ENCODE data around the gene GNG8. TPM values are rescaled to one million over a fixed set of nuclear protein-coding genes. Genes with fewer than 3 reads are reported as not detected.

GNG8 gene
- total RNA-seq, 2 experiments from 2014 or later, result not detected

DNA sequence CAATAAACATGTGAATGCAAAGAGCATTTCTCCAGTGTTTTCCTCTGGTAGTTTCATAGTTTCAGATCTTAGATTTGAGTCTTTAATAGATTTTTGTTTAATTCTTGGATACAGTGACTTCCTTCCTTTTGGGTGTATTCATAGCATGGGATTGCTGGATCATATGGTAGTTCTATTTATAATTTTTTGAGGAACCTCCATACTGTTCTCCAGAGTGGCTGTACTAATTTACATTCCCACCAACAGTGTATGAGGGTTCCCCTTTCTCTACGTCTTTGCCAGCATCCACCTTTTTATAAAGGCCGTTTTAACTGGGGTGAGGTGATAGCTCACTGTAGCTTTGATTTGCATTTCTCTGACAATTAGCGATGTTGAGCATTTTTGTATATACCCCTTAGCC is 44.1 kb downstream of the GNG8 start:
- no peaks in the 10 kb centered on the region for H3K36me3 Mint-ChIP-seq (ENCODE audit: low read depth)
- DNase-seq (no peak), ATAC-seq (ENCODE audit: poor library complexity) (no peak)
- intact Hi-C loops (cut with DNase I, micrococcal nuclease), result no loop called here
- H3K4me1 ChIP-seq (ENCODE audit: insufficient read depth, low read length), result no peaks in the 10 kb centered on the region
- POLR2A ChIA-PET, result no interaction called here
- TF ChIP-seq, protein P1, sequence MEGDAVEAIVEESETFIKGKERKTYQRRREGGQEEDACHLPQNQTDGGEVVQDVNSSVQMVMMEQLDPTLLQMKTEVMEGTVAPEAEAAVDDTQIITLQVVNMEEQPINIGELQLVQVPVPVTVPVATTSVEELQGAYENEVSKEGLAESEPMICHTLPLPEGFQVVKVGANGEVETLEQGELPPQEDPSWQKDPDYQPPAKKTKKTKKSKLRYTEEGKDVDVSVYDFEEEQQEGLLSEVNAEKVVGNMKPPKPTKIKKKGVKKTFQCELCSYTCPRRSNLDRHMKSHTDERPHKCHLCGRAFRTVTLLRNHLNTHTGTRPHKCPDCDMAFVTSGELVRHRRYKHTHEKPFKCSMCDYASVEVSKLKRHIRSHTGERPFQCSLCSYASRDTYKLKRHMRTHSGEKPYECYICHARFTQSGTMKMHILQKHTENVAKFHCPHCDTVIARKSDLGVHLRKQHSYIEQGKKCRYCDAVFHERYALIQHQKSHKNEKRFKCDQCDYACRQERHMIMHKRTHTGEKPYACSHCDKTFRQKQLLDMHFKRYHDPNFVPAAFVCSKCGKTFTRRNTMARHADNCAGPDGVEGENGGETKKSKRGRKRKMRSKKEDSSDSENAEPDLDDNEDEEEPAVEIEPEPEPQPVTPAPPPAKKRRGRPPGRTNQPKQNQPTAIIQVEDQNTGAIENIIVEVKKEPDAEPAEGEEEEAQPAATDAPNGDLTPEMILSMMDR (IDR thresholded peaks at IDR 0.05), result no peak
- no peaks in the 10 kb centered on the region for H3K9me3 ChIP-seq (ENCODE audit: control insufficient read depth in 1 of 2, insufficient read depth in 1 of 2, low read length in 2 of 2)
- no peaks in the 10 kb centered on the region for H3K27me3 ChIP-seq (ENCODE audit: control insufficient read depth in 1 of 2, insufficient read depth in 2 of 2, low read length in 2 of 2)
- no peak overlapping the region for H3K27ac Mint-ChIP-seq
- no peak overlapping the region for H3K4me3 ChIP-seq (ENCODE audit: low read length)
- H3K36me3 ChIP-seq (ENCODE audit: insufficient read depth, low read length), result no peaks in the 10 kb centered on the region
- H3K4me3 Mint-ChIP-seq, result no peak overlapping the region
- no peaks in the 10 kb centered on the region for H3K9me3 Mint-ChIP-seq
- H3K27ac ChIP-seq (ENCODE audit: low read depth in 1 of 2, low read length in 2 of 2), result no peak overlapping the region
- no peaks in the 10 kb centered on the region for H3K27me3 Mint-ChIP-seq
- CTCF ChIA-PET, result no interaction called here
- H3K4me1 Mint-ChIP-seq (ENCODE audit: low read depth), result no peaks in the 10 kb centered on the region

DNA sequence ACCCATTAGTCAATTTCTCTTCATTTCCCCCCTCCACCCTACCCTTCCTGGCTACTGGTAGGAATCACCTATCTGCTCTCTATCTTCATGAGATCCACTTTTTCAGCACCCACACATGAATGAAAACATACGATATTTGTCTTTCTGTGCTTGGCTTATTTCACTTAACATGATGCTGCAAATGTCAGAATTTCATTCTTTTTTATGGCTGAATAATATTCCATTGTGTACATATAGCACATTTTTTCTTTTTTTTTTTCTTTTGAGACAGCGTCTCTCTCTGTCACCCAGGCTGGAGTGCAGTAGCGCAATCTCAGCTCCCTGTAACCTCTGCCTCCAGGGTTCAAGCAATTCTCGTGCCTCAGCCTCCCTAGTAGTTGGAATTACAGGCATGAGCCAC is 44.7 kb downstream of the GNG8 start:
- no peak overlapping the region for H3K4me3 Mint-ChIP-seq
- H3K27ac ChIP-seq (ENCODE audit: low read depth in 1 of 2, low read length in 2 of 2), result no peak overlapping the region
- ChIA-PET POLR2A (no interaction called here), CTCF (no interaction called here)
- H3K27ac Mint-ChIP-seq, result no peak overlapping the region
- H3K27me3 ChIP-seq (ENCODE audit: control insufficient read depth in 1 of 2, insufficient read depth in 2 of 2, low read length in 2 of 2), result no peaks in the 10 kb centered on the region
- H3K4me1 Mint-ChIP-seq (ENCODE audit: low read depth), result no peaks in the 10 kb centered on the region
- no peak overlapping the region for H3K4me3 ChIP-seq (ENCODE audit: low read length)
- no peaks in the 10 kb centered on the region for H3K9me3 Mint-ChIP-seq
- H3K9me3 ChIP-seq (ENCODE audit: control insufficient read depth in 1 of 2, insufficient read depth in 1 of 2, low read length in 2 of 2), result no peaks in the 10 kb centered on the region
- H3K36me3 Mint-ChIP-seq (ENCODE audit: low read depth), result no peaks in the 10 kb centered on the region
- DNase-seq (no peak), ATAC-seq (ENCODE audit: poor library complexity) (no peak)
- no peaks in the 10 kb centered on the region for H3K36me3 ChIP-seq (ENCODE audit: insufficient read depth, low read length)
- no peaks in the 10 kb centered on the region for H3K27me3 Mint-ChIP-seq
- no peaks in the 10 kb centered on the region for H3K4me1 ChIP-seq (ENCODE audit: insufficient read depth, low read length)
- TF ChIP-seq, protein P1 (IDR thresholded peaks at IDR 0.05), result no peak
- intact Hi-C loops (cut with DNase I, micrococcal nuclease), result no loop called here

DNA sequence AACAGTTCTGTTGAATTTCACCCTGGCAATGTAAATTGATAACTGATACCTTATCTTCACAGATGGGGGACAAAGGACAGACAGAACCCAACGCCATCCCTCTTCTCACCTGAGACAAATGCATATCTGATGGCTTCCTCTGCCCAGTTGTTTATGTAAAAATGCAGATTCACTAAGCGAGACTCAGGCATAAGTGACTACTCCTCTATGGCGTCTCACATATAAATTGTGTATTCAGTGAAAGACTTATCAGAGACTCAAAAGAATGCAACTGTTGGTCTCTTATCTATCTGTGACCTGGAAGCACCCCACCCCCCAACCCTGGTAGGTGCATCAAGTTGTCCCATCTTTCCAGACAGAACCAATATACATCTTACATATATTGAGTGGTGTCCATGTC is 48.1 kb downstream of the GNG8 start:
- H3K27me3 Mint-ChIP-seq, result no peaks in the 10 kb centered on the region
- no peak overlapping the region for H3K27ac Mint-ChIP-seq
- Histone ChIP-seq H3K9me3 (ENCODE audit: control insufficient read depth in 1 of 2, insufficient read depth in 1 of 2, low read length in 2 of 2) (no peaks in the 10 kb centered on the region), H3K27me3 (ENCODE audit: control insufficient read depth in 1 of 2, insufficient read depth in 2 of 2, low read length in 2 of 2) (no peaks in the 10 kb centered on the region), H3K27ac (ENCODE audit: low read depth in 1 of 2, low read length in 2 of 2) (no peak overlapping the region), H3K4me1 (ENCODE audit: insufficient read depth, low read length) (no peaks in the 10 kb centered on the region), H3K4me3 (ENCODE audit: low read length) (no peak overlapping the region), H3K36me3 (ENCODE audit: insufficient read depth, low read length) (no peaks in the 10 kb centered on the region)
- ChIA-PET CTCF (no interaction called here), POLR2A (interaction anchor here (1.5 kb wide), 1 partner anchor 13 kb away, joined by 3 read pairs; the partner anchor contains the start of gene CALM3)
- intact Hi-C loops (cut with DNase I, micrococcal nuclease), result loop anchor here in 1 of 2 experiments (5.0 kb wide), 1 partner anchor 889 kb away; no protein-coding TSS in a partner anchor
- no peak overlapping the region for H3K4me3 Mint-ChIP-seq
- TF ChIP-seq, protein P1 (IDR thresholded peaks at IDR 0.05), result no peak
- DNase-seq (no peak), ATAC-seq (ENCODE audit: poor library complexity) (no peak)
- peaks cover 8% of the 10 kb centered on the region for H3K4me1 Mint-ChIP-seq (ENCODE audit: low read depth)
- H3K9me3 Mint-ChIP-seq, result no peaks in the 10 kb centered on the region
- H3K36me3 Mint-ChIP-seq (ENCODE audit: low read depth), result no peaks in the 10 kb centered on the region
